ENCODE results near the gene IQCH.

Gene IQCH

GRCh38 chr15:67479781-67480505 lies 225.4 kb downstream of the IQCH start:
- in situ Hi-C loops (cut with MboI; ENCODE audit: low sequenced_read_pairs) = no loop called here

DNA sequence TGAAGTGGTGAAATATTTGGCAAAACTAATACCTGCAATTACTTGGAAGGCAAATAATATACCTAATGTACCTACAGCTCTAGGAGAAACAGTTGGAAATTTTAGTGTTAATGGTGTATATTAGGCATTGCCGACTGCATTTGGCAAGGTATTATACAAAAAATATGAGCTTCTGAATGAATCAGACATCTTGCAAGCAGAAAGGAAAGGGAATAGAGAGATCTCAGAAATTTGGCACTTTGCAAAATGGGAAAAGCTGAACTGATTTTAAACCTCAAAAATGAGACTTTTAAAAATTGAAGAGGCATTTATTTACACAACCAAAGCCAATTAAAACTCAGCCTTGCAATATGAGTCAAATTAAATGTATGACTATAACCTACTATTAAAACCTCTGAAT lies 226.2 kb downstream of the IQCH start:
- in situ Hi-C loops (cut with MboI; ENCODE audit: low sequenced_read_pairs) = no loop called here

DNA sequence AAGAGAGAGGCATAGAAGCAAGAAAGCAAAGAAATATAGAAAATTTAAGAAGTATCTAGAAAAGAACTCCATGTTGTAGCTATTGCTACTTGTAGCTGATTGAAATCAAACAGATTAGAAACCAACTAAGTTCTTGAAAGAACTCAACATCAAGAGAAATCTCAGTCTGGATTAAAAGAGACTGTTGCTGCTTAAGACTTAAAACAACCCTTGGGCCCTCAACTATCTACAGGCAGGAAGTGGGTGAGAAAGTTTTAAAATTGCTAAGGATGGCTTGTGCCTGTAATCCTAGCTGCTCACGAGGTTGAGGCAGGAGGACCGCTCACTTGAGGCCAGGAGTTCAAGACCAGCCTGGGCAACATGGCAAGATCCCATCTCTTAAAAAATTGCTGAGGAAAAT lies 227.1 kb downstream of the IQCH start:
- in situ Hi-C loops (cut with MboI; ENCODE audit: low sequenced_read_pairs) = no loop called here

DNA sequence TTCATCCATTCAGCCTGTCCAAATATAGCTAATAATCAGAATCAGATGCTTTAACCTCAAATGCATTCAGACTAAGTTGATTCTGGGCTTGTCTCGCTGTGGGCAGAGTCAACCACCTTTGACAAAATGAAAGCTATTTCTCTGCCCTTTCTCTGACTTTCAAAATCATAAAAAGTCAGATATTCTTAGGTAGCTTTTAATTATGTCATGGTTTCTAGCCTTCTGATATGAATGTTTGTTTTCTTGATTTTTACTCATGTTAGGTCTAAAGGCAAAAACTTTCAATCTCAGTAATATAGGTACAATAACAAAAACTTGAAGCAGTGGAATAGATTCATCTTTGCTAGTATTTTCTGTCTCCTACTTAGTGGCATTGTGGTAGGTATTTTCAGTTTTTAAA lies 241.0 kb downstream of the IQCH start:
- in situ Hi-C loops (cut with MboI; ENCODE audit: low sequenced_read_pairs) = no loop called here

DNA sequence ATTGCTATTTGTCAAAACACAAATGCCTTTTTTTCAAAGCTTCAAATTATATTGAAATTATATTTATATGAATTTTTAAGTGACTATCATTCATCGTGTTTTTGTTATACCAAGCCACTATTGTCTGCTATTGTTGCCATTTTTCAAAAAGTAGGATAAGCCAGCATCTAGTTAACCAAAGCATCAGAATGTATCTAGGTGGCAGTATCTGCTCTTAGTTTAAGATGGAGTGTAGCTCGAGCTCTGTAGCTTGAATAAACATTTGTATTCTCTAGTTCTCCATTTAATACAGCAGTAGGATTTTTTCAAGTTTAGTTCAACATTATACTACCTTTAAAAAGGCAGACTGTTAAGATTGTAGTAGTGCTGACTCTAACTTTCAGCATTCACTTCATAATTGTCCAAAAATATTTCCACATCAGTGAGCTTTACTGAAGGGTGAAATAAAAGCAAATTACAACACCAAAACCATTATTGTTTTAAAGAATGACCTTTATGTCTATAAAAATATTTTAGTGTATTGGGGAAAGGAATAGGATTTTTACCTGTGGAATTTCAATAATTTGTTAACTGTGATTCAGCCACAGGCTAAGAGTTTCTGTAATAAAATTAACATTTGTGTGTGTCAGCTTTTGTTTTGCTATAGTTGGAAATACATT lies 246.7 kb downstream of the IQCH start:
- in situ Hi-C loops (cut with MboI; ENCODE audit: low sequenced_read_pairs) = no loop called here

GRCh38 chr15:67501836-67502461 lies 247.4 kb downstream of the IQCH start:
- in situ Hi-C loops (cut with MboI; ENCODE audit: low sequenced_read_pairs) = no loop called here

- in situ Hi-C loops (cut with MboI; ENCODE audit: low sequenced_read_pairs) = no loop called here
Measured at GRCh38 chr15:67504056-67504455, 249.5 kb downstream of the IQCH start.

DNA sequence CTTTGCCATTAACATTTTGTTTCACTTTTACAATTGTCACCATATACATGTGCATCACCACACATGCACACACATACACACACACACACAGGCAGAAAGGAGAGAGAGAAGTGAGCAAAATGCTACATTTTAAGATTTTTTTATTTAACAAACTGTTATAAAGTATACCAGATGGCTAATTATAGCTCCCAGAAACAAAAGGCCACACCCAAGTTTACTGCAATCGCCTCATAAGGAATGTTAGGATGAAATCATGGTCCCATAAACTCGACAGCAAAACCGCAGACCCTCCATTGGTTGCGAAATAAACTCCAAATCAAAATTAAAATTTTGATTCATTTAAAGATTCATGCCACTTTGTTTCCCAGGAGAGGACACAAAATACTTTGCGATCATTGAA lies 250.2 kb downstream of the IQCH start:
- in situ Hi-C loops (cut with MboI; ENCODE audit: low sequenced_read_pairs) = no loop called here

GRCh38 chr15:67505675-67506572 lies 251.3 kb downstream of the IQCH start:
- in situ Hi-C loops (cut with MboI; ENCODE audit: low sequenced_read_pairs) = no loop called here

- in situ Hi-C loops (cut with MboI; ENCODE audit: low sequenced_read_pairs) = no loop called here
Measured at GRCh38 chr15:67506775-67507747, 252.5 kb downstream of the IQCH start.

DNA sequence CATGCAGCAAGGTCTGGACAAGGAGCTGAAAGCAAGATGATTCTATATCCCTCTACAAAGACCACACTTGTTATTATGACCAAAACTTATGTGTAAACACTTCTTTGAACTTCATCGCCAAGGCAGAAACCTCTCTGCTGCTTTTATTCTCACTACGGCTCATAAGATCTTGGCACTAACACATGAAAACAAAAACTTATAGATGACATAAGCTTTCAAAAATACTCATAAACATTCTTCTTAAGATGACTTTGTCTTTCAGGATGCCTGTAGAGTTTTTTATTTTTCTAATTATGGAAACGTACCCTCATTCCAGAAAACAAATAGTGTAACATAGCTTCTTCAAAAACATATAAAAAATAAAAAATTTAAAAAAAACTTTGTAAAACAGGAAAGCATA lies 253.8 kb downstream of the IQCH start:
- in situ Hi-C loops (cut with MboI; ENCODE audit: low sequenced_read_pairs) = no loop called here

DNA sequence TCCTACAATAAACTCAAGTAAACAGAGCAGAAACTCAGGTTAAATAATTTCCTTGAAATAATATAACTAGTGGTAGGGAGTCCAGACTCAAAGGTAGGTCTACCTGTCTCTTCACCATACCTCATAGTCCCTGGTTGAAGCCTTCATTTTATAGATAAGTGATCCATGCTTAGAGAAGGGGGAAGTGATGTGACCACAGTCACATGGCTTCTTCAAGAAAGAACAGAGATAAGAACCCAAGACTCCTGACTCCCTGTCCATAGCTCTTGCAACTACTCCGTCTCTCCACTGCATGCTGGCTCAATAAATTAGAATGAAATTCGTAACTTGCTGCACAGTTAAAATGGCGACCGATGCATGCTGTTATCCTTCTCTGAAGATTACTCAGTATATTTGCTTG lies 255.3 kb downstream of the IQCH start:
- in situ Hi-C loops (cut with MboI; ENCODE audit: low sequenced_read_pairs) = no loop called here

- in situ Hi-C loops (cut with MboI; ENCODE audit: low sequenced_read_pairs) = no loop called here
Measured at GRCh38 chr15:67510597-67511190, 256.1 kb downstream of the IQCH start.

DNA sequence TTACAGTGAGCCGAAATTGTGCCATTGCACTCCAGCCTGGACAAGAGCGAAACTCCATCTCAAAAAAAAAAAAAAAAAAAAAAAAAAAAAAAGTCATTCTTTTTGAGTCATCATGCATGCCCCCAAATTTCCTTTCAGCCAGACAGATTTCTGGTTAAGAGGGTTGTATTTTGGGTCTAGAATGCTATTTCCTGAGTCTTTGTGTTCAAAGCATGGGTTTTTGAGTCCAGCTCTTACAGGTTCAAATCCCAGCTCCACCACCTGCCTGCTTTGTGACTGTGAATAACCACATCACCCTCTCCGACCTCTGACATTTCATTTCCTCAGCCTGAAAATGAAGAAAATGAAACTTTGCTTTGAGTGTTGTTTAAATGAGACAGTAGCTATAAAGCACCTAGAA lies 257.0 kb downstream of the IQCH start:
- in situ Hi-C loops (cut with MboI; ENCODE audit: low sequenced_read_pairs) = no loop called here

GRCh38 chr15:67512140-67512539 lies 257.6 kb downstream of the IQCH start:
- in situ Hi-C loops (cut with MboI; ENCODE audit: low sequenced_read_pairs) = no loop called here

- in situ Hi-C loops (cut with MboI; ENCODE audit: low sequenced_read_pairs) = no loop called here
Measured at GRCh38 chr15:67512933-67513714, 258.5 kb downstream of the IQCH start.

GRCh38 chr15:67515090-67515489 lies 260.5 kb downstream of the IQCH start:
- in situ Hi-C loops (cut with MboI; ENCODE audit: low sequenced_read_pairs) = no loop called here

DNA sequence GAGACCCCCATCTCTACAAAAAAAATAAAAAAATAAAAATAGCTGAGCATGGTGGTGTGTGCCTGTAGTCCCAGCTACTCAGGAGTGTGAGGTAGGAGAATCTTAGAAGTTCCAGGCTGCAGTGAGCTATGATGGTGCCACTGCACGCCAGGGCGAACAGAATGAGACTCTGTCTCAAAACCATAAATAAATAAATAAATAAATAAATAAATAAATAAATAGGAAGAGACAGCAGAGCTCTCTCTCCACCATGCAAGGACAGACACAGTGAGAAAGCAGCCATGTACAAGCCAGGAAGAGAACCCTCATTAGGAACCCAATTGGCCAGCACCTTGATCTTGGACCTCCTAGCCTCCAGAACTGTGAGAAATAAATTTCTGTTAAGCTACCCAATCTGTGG lies 261.0 kb downstream of the IQCH start:
- in situ Hi-C loops (cut with MboI; ENCODE audit: low sequenced_read_pairs) = no loop called here

Measured in HL-60/S4 treated with phorbol 12-myristate 13-acetate at 8.2 ng/mL for 4 days and 3 days (cell line).